ENCODE results near the gene NTRK3.

DNA sequence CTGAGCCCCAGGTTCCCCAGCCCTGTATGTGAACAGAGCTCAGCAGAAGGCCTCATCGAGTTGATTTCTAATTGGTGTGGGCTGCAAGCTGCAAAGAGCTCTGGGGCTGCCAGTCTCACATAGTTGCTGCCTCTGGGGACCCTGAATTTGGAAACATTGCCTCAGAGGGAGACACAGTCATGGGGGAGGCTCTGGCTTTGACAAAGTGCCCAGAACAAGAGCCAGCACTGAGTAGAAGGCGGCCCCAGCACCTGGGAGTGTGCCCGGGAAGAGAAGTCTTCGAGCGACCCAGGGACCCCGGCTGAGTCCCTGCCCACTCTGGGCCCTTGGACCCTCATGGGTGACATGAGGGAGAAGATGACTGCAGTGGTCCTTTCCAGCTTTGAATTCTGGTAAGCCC, 7.3 kb downstream of the NTRK3 start:
- TF ChIP-seq EZH2 (IDR thresholded peaks at IDR 0.05) (no peak), POLR2AphosphoS5 (IDR thresholded peaks at IDR 0.05; ENCODE audit: borderline replicate concordance, low read depth, low read length) (no peak), FOXP2 (optimal IDR thresholded peaks at IDR 0.05; ENCODE audit: control extremely low read depth, extremely low read length, insufficient read depth) (no peak)

Data from SK-N-MC (cell line).